ENCODE measurements around the gene PSMG2. TPM values are rescaled to one million over a fixed set of nuclear protein-coding genes. Genes with fewer than 3 reads are reported as not detected.

PSMG2 gene
- total RNA-seq, 1 donor from 2014 or later, result 57.8 TPM

DNA sequence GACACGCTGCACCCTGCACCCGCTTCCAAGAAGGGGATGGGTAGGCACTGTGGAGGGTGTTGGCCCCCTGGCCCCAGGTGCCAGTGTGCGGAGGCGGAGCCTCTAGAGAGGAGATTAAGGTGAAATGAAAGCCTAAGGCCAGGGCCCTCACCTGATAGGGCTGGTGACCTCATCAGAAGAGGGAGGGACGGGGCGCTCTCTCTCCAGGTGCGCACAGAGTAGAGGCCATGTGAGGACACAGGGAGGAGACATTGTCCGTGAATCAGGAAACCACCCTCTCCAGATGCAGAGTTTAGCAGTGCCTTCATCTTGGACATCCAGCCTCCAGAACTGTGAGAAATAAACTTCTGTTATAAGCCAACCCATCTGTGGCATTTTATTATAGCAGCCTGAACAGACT lies 62.3 kb downstream of the PSMG2 start:
- no peak overlapping the region for H3K4me3 Mint-ChIP-seq
- peaks cover 6% of the 10 kb centered on the region for H3K4me1 Mint-ChIP-seq (ENCODE audit: unreplicated experiment)
- no peaks in the 10 kb centered on the region for H3K9me3 Mint-ChIP-seq
- H3K36me3 Mint-ChIP-seq, result no peaks in the 10 kb centered on the region
- TF ChIP-seq, protein P1, sequence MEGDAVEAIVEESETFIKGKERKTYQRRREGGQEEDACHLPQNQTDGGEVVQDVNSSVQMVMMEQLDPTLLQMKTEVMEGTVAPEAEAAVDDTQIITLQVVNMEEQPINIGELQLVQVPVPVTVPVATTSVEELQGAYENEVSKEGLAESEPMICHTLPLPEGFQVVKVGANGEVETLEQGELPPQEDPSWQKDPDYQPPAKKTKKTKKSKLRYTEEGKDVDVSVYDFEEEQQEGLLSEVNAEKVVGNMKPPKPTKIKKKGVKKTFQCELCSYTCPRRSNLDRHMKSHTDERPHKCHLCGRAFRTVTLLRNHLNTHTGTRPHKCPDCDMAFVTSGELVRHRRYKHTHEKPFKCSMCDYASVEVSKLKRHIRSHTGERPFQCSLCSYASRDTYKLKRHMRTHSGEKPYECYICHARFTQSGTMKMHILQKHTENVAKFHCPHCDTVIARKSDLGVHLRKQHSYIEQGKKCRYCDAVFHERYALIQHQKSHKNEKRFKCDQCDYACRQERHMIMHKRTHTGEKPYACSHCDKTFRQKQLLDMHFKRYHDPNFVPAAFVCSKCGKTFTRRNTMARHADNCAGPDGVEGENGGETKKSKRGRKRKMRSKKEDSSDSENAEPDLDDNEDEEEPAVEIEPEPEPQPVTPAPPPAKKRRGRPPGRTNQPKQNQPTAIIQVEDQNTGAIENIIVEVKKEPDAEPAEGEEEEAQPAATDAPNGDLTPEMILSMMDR (conservative IDR thresholded peaks at IDR 0.05), result no peak
- no peak overlapping the region for H3K27ac Mint-ChIP-seq
- no peaks in the 10 kb centered on the region for H3K27me3 Mint-ChIP-seq
- no peak for DNase-seq (ENCODE audit: extremely low spot score, unreplicated experiment)

DNA sequence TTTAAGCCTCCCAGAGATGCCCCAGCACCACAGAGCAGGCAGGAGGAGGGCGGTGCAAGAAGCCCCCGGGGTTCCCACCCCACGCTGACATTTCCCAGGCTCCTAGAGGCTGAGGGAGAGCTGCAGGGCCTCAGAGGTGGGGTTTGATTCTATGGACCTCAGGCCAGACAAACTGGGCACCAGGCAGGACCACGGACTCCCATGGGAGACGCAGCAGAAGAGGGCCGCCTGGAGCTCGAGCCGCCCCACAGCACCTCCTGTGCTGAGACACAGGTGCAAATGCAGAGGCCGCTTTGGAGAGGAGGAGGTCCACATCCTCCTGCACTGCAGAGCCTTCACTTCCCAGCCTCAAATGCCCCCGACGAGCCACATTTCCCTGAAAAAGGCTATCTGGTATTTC lies 62.7 kb downstream of the PSMG2 start:
- no peak for DNase-seq (ENCODE audit: extremely low spot score, unreplicated experiment)
- no peaks in the 10 kb centered on the region for H3K36me3 Mint-ChIP-seq
- no peaks in the 10 kb centered on the region for H3K27me3 Mint-ChIP-seq
- TF ChIP-seq, protein P1 (conservative IDR thresholded peaks at IDR 0.05), result no peak
- no peaks in the 10 kb centered on the region for H3K9me3 Mint-ChIP-seq
- no peak overlapping the region for H3K4me3 Mint-ChIP-seq
- no peak overlapping the region for H3K27ac Mint-ChIP-seq
- H3K4me1 Mint-ChIP-seq (ENCODE audit: unreplicated experiment), result peaks cover 6% of the 10 kb centered on the region

DNA sequence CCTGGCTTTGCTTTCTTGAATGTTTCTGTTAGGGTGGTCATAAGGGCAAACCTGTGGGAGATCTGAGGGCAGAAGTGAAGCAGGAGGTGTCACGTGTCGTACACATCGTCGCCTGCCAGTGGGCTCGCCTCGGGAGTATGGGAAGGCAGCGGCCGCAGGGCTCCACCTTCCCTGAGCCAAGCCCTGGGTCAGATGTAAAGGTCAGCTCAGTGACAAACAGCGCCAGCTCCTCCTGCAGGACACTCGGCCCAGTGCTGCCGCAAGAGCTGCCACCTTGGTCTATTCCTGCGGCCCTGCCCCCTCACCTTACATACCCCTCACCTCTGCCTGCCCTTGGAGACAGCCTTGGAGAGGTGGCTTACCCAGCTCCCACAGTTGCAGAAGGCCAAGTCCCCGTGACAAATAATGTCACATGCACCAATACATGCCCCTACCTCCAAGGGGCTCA lies 64.2 kb downstream of the PSMG2 start:
- H3K27me3 Mint-ChIP-seq, result no peaks in the 10 kb centered on the region
- H3K9me3 Mint-ChIP-seq, result no peaks in the 10 kb centered on the region
- TF ChIP-seq, protein P1 (conservative IDR thresholded peaks at IDR 0.05), result peak; percentile 53
- H3K36me3 Mint-ChIP-seq, result no peaks in the 10 kb centered on the region
- H3K27ac Mint-ChIP-seq, result no peak overlapping the region
- no peak overlapping the region for H3K4me3 Mint-ChIP-seq
- DNase-seq (ENCODE audit: extremely low spot score, unreplicated experiment), result no peak
- H3K4me1 Mint-ChIP-seq (ENCODE audit: unreplicated experiment), result peaks cover 6% of the 10 kb centered on the region

DNA sequence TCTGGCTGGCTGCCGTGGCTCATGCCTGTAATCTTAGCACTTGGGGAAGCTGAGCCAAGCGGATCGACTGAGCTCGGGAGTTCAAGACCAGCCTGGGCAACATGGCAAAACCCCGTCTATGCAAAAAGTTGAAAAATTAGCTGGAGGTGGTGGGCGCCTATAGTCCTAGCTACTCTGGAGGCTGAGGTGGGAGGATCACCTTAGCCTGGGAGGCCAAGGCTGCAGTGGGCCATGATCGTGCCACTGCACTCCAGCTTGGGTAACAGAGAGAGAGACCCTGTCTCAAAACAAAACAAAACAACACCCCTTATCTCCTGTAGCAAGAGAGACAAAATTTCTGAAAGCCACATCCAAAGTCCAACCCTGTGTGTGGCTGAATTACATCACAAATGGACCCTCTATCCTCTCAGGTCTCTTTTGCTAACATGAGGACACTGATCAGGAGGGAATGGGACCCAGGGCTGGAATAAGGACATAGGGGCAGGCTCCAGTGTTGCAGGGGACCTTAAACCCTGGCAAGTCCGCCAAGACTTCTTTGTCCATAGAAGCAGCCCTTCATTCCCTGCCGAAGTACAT lies 64.8 kb downstream of the PSMG2 start:
- DNase-seq (ENCODE audit: extremely low spot score, unreplicated experiment), result no peak
- Mint-ChIP-seq H3K27me3 (no peaks in the 10 kb centered on the region), H3K27ac (no peak overlapping the region), H3K9me3 (no peaks in the 10 kb centered on the region), H3K4me1 (ENCODE audit: unreplicated experiment) (peaks cover 6% of the 10 kb centered on the region), H3K36me3 (no peaks in the 10 kb centered on the region), H3K4me3 (no peak overlapping the region)
- TF ChIP-seq, protein P1 (conservative IDR thresholded peaks at IDR 0.05), result no peak

DNA sequence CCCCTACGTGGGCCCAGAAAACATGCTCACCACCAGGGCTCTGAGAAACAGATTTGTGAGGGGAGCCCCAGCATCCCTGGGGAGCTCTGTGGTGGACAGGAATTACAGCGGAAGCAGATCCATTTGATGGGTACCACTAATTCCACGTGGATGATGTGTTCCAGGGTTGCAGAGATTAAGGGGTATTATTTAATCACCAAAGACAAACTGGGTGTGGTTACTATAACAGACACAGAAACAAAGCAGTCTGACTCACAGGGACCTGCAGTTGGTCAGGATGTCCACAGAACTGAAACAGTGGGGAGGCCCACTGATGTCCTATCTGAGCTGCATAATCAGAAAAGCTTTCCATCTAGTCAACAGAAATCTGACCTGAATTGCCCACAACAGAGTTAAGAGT lies 65.8 kb downstream of the PSMG2 start:
- Mint-ChIP-seq H3K27me3 (no peaks in the 10 kb centered on the region), H3K4me1 (ENCODE audit: unreplicated experiment) (peaks cover 6% of the 10 kb centered on the region), H3K9me3 (no peaks in the 10 kb centered on the region), H3K4me3 (no peak overlapping the region), H3K27ac (no peak overlapping the region), H3K36me3 (no peaks in the 10 kb centered on the region)
- TF ChIP-seq, protein P1 (conservative IDR thresholded peaks at IDR 0.05), result no peak
- no peak for DNase-seq (ENCODE audit: extremely low spot score, unreplicated experiment)

DNA sequence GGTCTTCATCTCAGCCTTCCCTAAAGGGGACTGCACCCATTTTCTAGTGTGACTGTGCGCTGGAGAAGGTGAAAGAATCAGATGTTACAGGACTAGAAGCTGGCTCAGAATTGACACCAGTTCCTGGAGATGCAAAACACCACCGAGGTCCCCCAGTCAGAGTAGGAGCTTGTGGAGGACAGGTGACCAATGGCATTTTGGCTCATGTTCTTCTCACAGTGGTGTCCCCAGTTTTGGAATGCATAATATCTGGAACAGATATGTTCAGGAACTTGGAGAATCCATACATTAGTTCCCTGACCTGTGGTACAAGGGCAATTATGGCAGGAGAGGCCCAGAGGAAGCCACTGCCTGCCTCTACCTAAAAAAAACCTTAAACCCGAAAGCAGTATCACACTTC lies 66.3 kb downstream of the PSMG2 start:
- Mint-ChIP-seq H3K4me3 (no peak overlapping the region), H3K9me3 (no peaks in the 10 kb centered on the region), H3K4me1 (ENCODE audit: unreplicated experiment) (peaks cover 6% of the 10 kb centered on the region), H3K27ac (no peak overlapping the region), H3K36me3 (no peaks in the 10 kb centered on the region), H3K27me3 (no peaks in the 10 kb centered on the region)
- TF ChIP-seq, protein P1 (conservative IDR thresholded peaks at IDR 0.05), result no peak
- DNase-seq (ENCODE audit: extremely low spot score, unreplicated experiment), result no peak

All from type B pancreatic cell (in vitro differentiated cells).